Hematopoietic multipotent progenitor cell treated with erythropoietin and hydrocortisone succinate and interleukin-3 and kit ligand, for 17 days (in vitro differentiated cells): ENCODE data around the gene ASXL1.
"Not testable (repeated sequence)": the region's sequence is repeated elsewhere in the genome, so short reads cannot be mapped to it uniquely, and the experiment has no call there.

Experiments
- DNase-seq: peaks from one replicate; pipeline ENCODE4 v3.0.0-alpha.2; 2015; ENCODE audit warnings: low spot score

Gene ASXL1

DNA sequence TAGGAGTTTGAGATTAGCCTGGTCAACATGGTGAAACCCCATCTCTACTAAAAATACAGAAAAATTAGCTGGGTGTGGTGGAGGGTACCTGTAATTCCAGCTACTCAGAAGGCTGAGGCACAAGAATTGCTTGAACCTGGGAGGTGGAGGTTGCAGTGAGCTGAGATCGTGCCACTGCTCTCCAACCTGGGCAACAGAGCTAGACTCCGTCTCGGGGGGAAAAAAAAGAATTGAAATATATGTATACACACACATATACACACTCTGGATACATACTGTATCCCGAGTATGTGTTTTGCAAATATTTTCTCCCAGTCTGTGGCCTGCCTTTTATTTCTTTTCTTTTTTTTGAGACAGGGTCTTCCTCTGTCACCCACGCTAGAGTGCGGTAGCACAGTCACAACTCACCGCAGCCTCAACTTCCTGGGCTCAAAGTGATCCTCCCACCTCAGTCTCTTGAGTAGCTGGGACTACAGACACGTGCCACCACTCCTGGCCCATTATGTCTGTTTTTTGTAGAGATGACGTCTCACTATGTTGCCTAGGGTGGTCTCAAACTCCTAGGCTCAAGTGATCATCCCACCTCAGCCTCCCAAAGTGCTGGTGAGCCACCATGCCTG is 49.1 kb downstream of the ASXL1 start:
- not testable (repeated sequence) for DNase-seq

- no peak for DNase-seq
These were observed 54.0 kb downstream of the ASXL1 start for GRCh38 chr20:32411955-32412706.

- no peak for DNase-seq
These were observed 57.4 kb downstream of the ASXL1 start for GRCh38 chr20:32415494-32415893.

DNA sequence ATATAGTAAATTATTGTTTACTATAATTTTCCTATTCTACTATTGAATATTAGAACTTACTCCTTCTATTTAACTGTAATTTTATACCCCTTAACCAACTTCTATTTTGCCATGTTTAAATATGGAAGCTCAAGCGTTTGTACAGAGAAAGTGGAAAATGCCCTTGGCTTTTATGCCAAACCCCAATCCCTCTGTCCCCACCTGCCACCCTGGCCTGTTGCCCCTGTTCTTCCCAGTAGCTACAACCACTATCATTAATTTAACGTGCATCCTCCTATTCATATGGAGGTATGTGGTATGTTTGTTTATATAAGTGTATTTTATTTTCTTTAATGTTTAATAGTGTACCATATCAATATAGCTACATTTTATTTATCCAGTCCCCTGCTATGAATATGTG is 58.1 kb downstream of the ASXL1 start:
- DNase-seq, result no peak

GRCh38 chr20:32418376-32418775 is 60.2 kb downstream of the ASXL1 start:
- DNase-seq, result no peak

DNA sequence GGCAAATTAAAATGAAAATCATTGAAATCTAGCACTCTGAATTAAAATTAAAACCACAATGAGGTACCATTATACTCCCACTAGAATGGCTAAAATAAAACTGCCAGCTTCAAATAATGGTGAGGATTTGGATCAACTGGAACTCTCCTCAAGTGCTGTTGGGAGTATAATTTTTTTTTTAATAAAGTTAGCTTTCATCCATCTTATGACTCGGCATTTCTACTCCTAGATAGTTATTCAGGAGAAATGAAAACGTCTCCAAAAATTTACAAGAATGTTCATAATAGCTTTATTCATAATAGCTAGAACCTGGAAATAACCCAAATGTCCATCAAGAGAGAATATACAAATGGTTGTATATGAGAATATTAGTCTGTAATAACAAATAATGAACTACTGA is 63.2 kb downstream of the ASXL1 start:
- no peak for DNase-seq

DNA sequence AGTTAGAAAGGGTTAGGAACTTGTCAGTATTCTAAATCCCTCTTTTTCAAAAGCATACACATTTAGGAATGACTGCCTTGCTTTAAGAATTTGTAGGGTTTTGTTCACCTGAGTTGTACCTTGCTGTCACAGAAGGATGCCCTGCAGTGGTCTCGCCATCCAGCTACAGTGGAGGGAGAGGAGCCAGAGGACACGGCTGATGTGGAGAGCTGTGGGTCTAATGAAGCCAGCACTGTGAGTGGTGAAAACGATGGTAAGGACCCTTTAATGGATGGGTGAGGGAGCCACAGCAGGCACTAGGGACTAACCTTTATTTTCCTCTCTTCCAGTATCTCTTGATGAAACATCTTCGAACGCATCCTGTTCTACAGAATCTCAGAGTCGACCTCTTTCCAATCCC is 69.9 kb downstream of the ASXL1 start:
- DNase-seq, result no peak

DNA sequence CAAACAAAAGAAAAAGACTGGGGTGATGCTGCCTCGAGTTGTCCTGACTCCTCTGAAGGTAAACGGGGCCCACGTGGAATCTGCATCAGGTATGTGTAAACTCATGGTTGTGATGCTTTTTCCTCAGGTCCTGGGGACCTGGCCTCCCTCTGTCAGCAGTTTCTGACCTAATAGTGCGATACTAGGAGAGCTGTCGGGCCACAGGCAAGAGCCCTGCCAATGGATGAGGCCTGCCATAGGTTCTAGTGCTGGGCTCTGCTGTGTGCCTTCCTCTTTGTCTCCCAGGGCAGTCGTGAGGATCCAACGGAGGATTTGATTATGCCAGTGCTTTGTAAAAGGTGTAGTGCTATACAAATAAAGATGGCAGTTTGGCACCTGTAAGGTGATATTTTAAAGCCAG is 71.2 kb downstream of the ASXL1 start:
- no peak for DNase-seq

DNA sequence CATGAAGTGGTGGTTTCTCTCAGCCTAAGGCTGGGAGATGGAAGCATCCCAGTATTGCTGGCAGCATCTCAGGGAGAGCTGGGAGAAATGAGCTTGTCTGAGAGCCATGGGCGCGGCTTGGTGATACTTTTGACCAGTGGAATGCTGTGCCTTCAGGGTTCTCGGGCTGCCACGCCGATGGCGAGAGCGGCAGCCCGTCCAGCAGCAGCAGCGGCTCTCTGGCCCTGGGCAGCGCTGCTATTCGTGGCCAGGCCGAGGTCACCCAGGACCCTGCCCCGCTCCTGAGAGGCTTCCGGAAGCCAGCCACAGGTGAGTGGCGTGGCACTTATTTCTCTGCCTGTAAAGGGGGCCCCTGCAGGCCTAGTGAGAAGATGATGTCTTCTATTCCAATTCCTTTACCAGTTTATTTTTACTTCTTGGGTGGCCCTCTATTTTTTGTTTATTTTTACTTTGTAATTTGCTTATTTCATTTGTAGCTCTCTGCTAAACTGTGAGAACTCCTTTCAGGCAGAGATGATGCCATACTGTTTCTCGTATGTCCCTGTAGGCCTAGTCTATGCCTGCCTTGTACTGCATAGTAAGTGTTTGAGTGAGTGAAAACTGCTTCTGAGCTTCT is 71.7 kb downstream of the ASXL1 start:
- DNase-seq, result no peak

DNA sequence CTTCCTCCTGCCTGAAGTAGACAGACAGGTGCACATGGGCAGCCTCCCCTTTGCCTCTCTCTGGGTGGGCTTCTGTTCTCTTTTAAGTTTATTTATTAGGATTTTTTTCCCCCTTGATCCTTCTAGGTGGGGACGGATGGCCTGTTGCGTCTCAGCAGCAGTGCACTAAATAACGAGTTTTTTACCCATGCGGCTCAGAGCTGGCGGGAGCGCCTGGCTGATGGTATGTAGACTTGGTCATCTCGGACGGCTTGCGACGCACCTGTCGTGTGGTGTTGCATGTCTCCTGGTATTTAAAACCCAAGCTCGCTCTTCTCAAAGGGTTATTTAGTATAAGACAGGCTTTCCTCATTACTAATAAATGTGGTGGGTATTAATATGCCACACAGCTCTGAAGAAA is 73.3 kb downstream of the ASXL1 start:
- DNase-seq, result no peak

DNA sequence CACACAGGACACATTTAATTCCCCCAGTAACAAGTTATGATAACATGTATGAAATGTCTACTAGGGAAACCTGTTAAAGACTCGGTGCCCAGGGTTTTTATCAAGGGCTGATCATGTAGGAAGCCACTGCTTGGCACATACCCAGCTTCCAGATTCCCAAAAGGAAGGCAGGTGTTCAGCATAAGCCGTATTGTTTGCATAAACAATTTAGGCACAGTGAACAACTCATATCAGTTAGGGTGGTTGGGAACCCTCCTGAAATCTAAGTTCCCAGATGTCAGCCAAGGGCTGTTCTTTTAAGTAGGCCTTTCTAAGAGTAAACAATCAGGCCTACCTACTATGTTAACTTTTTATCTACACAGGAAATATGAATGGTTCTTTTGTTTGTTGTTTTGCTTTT is 74.1 kb downstream of the ASXL1 start:
- no peak for DNase-seq

- no peak for DNase-seq
These were observed 75.3 kb downstream of the ASXL1 start for GRCh38 chr20:32433311-32434021.

DNA sequence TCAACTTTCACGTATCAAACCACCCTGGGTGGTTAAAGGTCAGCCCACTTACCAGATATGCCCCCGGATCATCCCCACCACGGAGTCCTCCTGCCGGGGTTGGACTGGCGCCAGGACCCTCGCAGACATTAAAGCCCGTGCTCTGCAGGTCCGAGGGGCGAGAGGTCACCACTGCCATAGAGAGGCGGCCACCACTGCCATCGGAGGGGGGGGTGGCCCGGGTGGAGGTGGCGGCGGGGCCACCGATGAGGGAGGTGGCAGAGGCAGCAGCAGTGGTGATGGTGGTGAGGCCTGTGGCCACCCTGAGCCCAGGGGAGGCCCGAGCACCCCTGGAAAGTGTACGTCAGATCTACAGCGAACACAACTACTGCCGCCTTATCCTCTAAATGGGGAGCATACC is 76.3 kb downstream of the ASXL1 start:
- DNase-seq, result no peak

- no peak for DNase-seq
These were observed 77.4 kb downstream of the ASXL1 start for GRCh38 chr20:32435449-32436107.

DNA sequence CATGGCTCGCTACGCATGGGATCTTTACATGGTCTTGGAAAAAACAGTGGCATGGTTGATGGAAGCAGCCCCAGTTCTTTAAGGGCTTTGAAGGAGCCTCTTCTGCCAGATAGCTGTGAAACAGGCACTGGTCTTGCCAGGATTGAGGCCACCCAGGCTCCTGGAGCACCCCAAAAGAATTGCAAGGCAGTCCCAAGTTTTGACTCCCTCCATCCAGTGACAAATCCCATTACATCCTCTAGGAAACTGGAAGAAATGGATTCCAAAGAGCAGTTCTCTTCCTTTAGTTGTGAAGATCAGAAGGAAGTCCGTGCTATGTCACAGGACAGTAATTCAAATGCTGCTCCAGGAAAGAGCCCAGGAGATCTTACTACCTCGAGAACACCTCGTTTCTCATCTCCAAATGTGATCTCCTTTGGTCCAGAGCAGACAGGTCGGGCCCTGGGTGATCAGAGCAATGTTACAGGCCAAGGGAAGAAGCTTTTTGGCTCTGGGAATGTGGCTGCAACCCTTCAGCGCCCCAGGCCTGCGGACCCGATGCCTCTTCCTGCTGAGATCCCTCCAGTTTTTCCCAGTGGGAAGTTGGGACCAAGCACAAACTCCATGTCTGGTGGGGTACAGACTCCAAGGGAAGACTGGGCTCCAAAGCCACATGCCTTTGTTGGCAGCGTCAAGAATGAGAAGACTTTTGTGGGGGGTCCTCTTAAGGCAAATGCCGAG is 78.2 kb downstream of the ASXL1 start:
- no peak for DNase-seq

DNA sequence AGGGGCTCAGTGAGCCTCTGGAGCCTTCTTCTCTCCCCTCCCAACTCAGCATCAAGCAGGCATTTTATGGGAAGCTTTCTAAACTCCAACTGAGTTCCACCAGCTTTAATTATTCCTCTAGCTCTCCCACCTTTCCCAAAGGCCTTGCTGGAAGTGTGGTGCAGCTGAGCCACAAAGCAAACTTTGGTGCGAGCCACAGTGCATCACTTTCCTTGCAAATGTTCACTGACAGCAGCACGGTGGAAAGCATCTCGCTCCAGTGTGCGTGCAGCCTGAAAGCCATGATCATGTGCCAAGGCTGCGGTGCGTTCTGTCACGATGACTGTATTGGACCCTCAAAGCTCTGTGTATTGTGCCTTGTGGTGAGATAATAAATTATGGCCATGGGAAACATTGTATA is 78.8 kb downstream of the ASXL1 start:
- no peak for DNase-seq

- peak; percentile 17 for DNase-seq
These were observed 79.4 kb downstream of the ASXL1 start for GRCh38 chr20:32437391-32438074.

DNA sequence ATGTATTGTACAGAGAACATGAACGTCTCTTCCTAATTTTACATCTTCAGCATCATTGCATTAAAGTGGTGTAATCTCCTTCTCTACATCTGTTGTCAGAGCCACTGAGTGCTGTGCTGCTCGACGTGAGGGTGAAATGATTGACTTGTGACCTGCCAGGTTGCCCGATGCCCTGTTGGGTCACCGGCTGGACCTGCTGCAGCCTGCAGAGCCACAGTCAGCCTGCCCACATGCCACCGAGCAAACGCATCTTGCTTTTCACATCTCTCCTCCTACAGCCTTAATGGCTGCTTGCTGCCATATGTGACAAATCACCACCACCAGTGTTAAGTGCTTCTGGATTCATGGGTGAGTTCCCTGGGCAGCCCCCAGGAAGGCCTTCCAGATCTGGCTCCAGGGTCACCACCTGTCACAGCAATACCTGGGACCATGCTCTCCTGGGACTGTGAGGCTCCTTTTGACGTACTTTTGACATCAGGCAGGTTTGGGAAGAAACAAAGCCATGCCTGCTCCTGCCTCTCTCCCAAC is 80.3 kb downstream of the ASXL1 start:
- no peak for DNase-seq

DNA sequence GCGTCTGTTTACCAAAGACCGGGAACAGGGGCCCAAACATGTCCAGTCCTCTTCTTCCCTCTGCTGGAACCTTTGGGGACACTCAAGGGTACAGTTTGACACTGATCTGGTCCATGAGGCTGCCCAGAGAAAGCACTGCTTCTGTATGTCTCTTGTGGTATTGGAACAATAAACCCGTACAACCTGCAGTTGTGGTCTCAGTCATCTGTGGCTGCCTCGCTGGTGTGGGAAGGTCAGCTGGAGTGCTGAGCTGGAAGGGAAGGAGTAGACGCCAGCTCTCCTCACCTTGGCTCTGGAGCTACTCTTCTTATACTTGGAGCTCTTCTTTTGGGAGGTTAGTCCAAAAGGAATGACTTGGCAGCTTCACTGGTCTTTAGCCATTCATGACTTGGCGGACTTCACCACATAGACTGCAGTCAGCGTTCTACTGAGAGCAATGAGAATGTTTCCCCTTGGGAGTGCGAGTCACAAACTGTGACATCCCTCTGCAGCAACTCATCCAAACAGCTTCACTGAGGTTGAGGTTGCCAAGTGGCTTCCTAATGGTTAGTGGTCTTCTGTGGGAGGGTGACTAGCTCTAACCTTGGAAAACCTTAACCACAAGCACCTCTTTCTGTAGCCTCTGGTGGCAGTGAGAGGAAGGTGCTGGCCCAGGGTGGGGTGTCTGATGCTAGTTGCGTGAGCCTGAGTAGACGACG is 81.2 kb downstream of the ASXL1 start:
- DNase-seq, result no peak

DNA sequence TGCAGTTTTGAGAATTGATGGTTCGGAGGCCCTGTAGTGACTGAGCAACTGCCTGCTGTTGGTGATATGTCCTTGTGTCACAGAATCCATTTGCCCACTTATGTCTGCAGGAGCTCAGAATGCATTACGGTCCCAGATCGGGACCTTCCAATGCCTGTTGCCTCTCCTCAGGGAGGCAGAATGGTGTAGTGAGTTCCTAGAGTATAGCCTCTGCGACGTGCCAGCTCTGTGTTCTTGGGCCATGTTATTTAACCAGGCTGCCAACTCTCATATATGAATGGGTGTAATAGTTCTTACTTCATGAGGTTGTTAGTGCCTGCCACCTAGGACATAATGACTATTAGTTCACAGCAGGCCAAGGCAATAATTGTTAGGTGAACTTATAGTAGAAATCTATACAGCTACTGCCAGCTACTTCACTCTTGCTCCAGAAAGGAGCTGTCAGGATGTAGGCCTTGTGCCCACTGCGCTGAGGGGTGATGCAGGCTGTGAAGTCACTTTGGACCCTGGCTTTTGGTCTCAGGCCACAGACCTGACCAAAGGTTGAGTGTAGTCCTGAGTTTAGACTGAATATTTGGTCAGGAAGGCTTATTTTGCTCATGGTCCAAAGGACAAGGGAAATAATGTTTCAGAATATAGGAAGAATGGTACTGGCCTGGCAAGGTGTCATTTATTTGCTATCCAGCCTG is 82.1 kb downstream of the ASXL1 start:
- no peak for DNase-seq
